PC-3 (cell line): ENCODE measurements around the gene STX18. TPM values are rescaled to one million over a fixed set of nuclear protein-coding genes. Genes with fewer than 3 reads are reported as not detected.
"Not testable (repeated sequence)": the region's sequence is repeated elsewhere in the genome, so short reads cannot be mapped to it uniquely, and the experiment has no call there.

ENCODE experiments used
- ATAC-seq: fragments of 200-7000 bp; cut with Tn5 transposase; 2 replicates; pipeline ENCODE4 v1.9.1; 2020; ENCODE audit warnings: mild to moderate bottlenecking, moderate library complexity
- BruUV-seq: library from RNA; stranded (reverse); fragments of 400-500 nt; replicated peaks from 2 replicates; lab custom pipeline; 2021; lab: Mats Ljungman, UMichigan
- CTCF ChIA-PET: fragments of 300-600 bp; sonication (Branson Sonifier 250); formaldehyde crosslinking; loops from one replicate; lab custom pipeline; 2022; ENCODE audit warnings: antibody characterized with exemption; lab: Charles Lee
- POLR2A ChIA-PET: fragments of 300-600 bp; sonication (Branson Sonifier 250); formaldehyde crosslinking; loops from one replicate; lab custom pipeline; 2022; ENCODE audit warnings: antibody characterized with exemption; ENCODE audit not compliant: unreplicated experiment; lab: Charles Lee
- DNase-seq: peaks from one replicate; pipeline ENCODE4 v3.0.0-alpha.2; 2015
- H2AFZ ChIP-seq: fragments of 300-600 bp; sonication (generic); 2 replicates; pipeline ENCODE4 v1.6.0; 2016; ENCODE audit warnings: antibody characterized with exemption, low read length
- H3F3A ChIP-seq: fragments of 300-600 bp; sonication (generic); one replicate; pipeline ENCODE4 v1.6.0; 2017; ENCODE audit warnings: antibody characterized with exemption, low read length, control low read depth, mild to moderate bottlenecking; ENCODE audit not compliant: unreplicated experiment
- H3K27ac ChIP-seq: fragments of 300-600 bp; sonication (generic); 2 replicates; pipeline ENCODE4 v1.5.1; 2016; ENCODE audit warnings: mild to moderate bottlenecking, low read length
- H3K27me3 ChIP-seq: fragments of 300-600 bp; sonication (generic); 2 replicates; pipeline ENCODE4 v1.6.1; 2016; ENCODE audit warnings: low read length, mixed read lengths
- H3K36me3 ChIP-seq: fragments of 300-600 bp; sonication (generic); 2 replicates; pipeline ENCODE4 v1.6.1; 2016; ENCODE audit warnings: low read depth, mixed run types, low read length, mixed read lengths
- H3K4me1 ChIP-seq: fragments of 300-600 bp; sonication (generic); 2 replicates; pipeline ENCODE4 v1.5.1; 2016; ENCODE audit warnings: low read length; ENCODE audit not compliant: insufficient read depth
- H3K4me2 ChIP-seq: fragments of 300-600 bp; sonication (generic); 2 replicates; pipeline ENCODE4 v1.6.0; 2016; ENCODE audit warnings: low read length
- H3K4me3 ChIP-seq: fragments of 300-600 bp; sonication (generic); 2 replicates; pipeline ENCODE4 v1.5.1; 2016; ENCODE audit warnings: mild to moderate bottlenecking, low read length, mixed read lengths
- H3K79me2 ChIP-seq: fragments of 300-600 bp; sonication (generic); 2 replicates; pipeline ENCODE4 v1.6.1; 2017; ENCODE audit warnings: low read length, mixed read lengths
- H3K9ac ChIP-seq: fragments of 300-600 bp; sonication (generic); 2 replicates; pipeline ENCODE4 v1.6.0; 2016; ENCODE audit warnings: mild to moderate bottlenecking, low read length
- H3K9me2 ChIP-seq: fragments of 300-600 bp; sonication (generic); replicated peaks from 2 replicates; pipeline ENCODE4 v1.6.1; 2016; ENCODE audit warnings: mixed run types, low read length, mixed read lengths
- H3K9me3 ChIP-seq: fragments of 300-600 bp; sonication (generic); 2 replicates; pipeline ENCODE4 v1.6.1; 2016; ENCODE audit warnings: low read length, mixed read lengths
- H4K20me1 ChIP-seq: fragments of 300-600 bp; sonication (generic); 2 replicates; pipeline ENCODE4 v1.6.1; 2016; ENCODE audit warnings: low read length, mixed read lengths
- EZH2 ChIP-seq: fragments of 300-600 bp; sonication (generic); IDR thresholded peaks from one replicate; pipeline ENCODE4 v1.6.1; 2017; ENCODE audit warnings: antibody characterized with exemption, mild to moderate bottlenecking, low read length; ENCODE audit not compliant: unreplicated experiment
- EZH2phosphoT487 ChIP-seq: fragments of 300-600 bp; sonication (generic); IDR thresholded peaks from 2 replicates; pipeline ENCODE4 v1.6.1; 2018; ENCODE audit warnings: mild to moderate bottlenecking, antibody characterized with exemption, low read length, borderline replicate concordance
- intact Hi-C: fragments of 100-400 bp; cut with micrococcal nuclease; formaldehyde crosslinking; loops from 2 replicates; pipeline ENCODE4 v1.9.0; 2023
- total RNA-seq: library from RNA; depleted of rRNA; stranded (reverse); fragments of >200 nt; gene quantifications from 2 replicates; pipeline ENCODE4 v1.2.3, GENCODE V29; 2014
- TF ChIP-seq, protein P1 (sequence below): fragments of 300-600 bp; sonication (generic); conservative IDR thresholded peaks from 2 replicates; pipeline ENCODE4 v1.5.1; 2017; ENCODE audit warnings: antibody characterized with exemption, low read depth, mild to moderate bottlenecking, low read length

STX18 gene
- total RNA-seq, 1 experiment from 2014 or later, result 25.0 TPM

DNA sequence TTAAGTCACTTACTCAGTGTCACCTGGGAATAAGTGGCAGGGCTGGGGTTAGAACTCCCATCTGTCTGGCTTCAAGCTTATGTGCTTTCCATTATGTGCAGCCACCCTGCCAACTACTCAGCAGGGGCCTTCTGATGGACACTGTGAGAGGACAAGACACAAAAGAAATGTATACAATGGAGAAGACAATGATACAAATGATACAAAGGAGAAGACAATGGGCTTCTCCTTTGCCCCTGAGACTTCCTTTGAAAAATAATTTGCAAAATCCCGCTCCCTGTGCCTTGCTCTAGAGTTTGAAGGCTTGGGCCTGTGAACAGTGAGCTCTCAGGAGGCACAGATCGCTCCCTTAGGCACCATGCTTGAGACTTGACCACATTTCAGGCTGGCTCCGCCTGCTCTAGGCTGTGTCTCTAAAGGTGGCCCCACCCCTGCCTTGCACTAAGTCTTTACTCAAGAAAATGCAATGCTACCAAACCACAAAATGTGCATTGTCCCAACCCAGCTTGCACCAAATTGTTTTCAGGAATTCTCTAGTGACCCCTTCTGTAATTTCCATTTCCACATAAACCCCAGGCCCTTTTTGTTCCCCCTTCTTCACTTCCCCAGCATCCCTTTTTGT is 27.1 kb upstream of the STX18 start:
- H3K4me3 ChIP-seq, result no peak overlapping the region
- no peak for ATAC-seq
- no peak overlapping the region for H3K9ac ChIP-seq
- ChIA-PET CTCF (no interaction called here), POLR2A (no interaction called here)
- H3F3A ChIP-seq, result no peaks in the 10 kb centered on the region
- no peaks in the 10 kb centered on the region for H3K27me3 ChIP-seq
- DNase-seq, result no peak
- H4K20me1 ChIP-seq, result no peaks in the 10 kb centered on the region
- intact Hi-C loops, result no loop called here
- BruUV-seq, result no TSS peak
- H3K27ac ChIP-seq, result no peak overlapping the region
- no peaks in the 10 kb centered on the region for H3K36me3 ChIP-seq
- no peak for TF ChIP-seq EZH2phosphoT487
- TF ChIP-seq, protein P1, sequence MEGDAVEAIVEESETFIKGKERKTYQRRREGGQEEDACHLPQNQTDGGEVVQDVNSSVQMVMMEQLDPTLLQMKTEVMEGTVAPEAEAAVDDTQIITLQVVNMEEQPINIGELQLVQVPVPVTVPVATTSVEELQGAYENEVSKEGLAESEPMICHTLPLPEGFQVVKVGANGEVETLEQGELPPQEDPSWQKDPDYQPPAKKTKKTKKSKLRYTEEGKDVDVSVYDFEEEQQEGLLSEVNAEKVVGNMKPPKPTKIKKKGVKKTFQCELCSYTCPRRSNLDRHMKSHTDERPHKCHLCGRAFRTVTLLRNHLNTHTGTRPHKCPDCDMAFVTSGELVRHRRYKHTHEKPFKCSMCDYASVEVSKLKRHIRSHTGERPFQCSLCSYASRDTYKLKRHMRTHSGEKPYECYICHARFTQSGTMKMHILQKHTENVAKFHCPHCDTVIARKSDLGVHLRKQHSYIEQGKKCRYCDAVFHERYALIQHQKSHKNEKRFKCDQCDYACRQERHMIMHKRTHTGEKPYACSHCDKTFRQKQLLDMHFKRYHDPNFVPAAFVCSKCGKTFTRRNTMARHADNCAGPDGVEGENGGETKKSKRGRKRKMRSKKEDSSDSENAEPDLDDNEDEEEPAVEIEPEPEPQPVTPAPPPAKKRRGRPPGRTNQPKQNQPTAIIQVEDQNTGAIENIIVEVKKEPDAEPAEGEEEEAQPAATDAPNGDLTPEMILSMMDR, result no peak
- TF ChIP-seq EZH2, result no peak
- H3K79me2 ChIP-seq, result no peaks in the 10 kb centered on the region
- H3K9me3 ChIP-seq, result no peaks in the 10 kb centered on the region
- H3K4me1 ChIP-seq, result no peaks in the 10 kb centered on the region
- H3K9me2 ChIP-seq, result no peaks in the 10 kb centered on the region
- H2AFZ ChIP-seq, result no peak overlapping the region
- H3K4me2 ChIP-seq, result no peak overlapping the region

DNA sequence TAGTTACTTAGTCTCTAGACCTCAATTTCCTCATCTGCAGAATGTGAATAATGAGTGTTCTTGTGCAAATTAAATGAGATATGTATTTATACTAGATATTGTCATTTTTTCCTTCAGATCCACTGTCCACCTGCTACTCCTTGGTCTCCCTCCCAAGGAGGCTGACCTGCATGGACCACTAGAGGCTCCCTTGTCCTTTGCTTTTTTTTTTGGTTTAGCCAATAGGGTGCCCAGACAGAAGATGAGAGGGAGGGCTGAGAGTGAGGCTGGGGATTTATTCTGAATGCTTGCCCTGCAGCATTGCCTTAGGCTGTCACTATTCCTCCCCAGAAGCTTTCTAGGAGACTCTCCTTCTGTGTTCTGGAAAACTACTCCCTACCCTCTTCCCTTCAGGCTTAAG is 24.5 kb upstream of the STX18 start:
- H3K36me3 ChIP-seq, DNase-seq, H3K79me2 ChIP-seq, CTCF ChIA-PET, BruUV-seq, H3K4me1 ChIP-seq, H3K4me2 ChIP-seq, H3K27ac ChIP-seq, H3K4me3 ChIP-seq, H4K20me1 ChIP-seq, intact Hi-C loops, H3K9me3 ChIP-seq, H3K9me2 ChIP-seq, POLR2A ChIA-PET, H3K27me3 ChIP-seq, H3F3A ChIP-seq, H2AFZ ChIP-seq, H3K9ac ChIP-seq: not testable (repeated sequence)
- 0 out of 2 replicates have a peak, but pooled peaks have one; percentile 27 for ATAC-seq

DNA sequence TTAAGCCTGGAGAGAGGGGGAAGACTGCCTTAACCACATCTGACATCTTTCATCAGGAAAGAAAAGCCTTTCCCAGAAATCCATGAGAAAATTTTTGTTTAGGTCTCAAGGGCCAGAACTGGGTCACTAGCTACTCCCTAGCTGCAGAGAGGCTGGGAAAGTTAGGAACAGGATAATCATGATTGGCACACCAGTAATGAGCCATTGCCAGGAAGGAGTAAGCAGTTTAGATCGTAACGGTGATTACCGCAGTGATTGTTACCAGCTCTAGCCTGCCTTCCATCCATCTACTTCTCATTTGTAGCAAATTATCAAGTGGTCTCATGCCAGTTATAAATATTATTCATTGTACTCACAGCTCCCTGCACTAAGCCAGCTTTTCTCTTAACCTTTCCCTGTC is 22.7 kb upstream of the STX18 start:
- Histone ChIP-seq H3K4me3 (no peak overlapping the region), H2AFZ (no peak overlapping the region), H3K79me2 (no peaks in the 10 kb centered on the region), H3F3A (no peaks in the 10 kb centered on the region), H3K4me2 (no peak overlapping the region), H3K27ac (no peak overlapping the region), H3K36me3 (no peaks in the 10 kb centered on the region), H3K27me3 (no peaks in the 10 kb centered on the region), H3K4me1 (peaks cover 4% of the 10 kb centered on the region; the same call in 1 of the 2 replicates), H3K9ac (no peak overlapping the region), H4K20me1 (no peaks in the 10 kb centered on the region), H3K9me3 (no peaks in the 10 kb centered on the region), H3K9me2 (no peaks in the 10 kb centered on the region)
- no peak for DNase-seq
- intact Hi-C loops, result no loop called here
- CTCF ChIA-PET, result no interaction called here
- BruUV-seq, result no TSS peak
- TF ChIP-seq, protein P1, result no peak
- TF ChIP-seq EZH2 (no peak), EZH2phosphoT487 (no peak)
- POLR2A ChIA-PET, result no interaction called here
- ATAC-seq, result no peak
